ENCODE measurements around the gene TBC1D17. TPM values are rescaled to one million over a fixed set of nuclear protein-coding genes. Genes with fewer than 3 reads are reported as not detected.

TBC1D17 gene
- total RNA-seq, 2 experiments from 2014 or later: 26.2 to 39.3 TPM

DNA sequence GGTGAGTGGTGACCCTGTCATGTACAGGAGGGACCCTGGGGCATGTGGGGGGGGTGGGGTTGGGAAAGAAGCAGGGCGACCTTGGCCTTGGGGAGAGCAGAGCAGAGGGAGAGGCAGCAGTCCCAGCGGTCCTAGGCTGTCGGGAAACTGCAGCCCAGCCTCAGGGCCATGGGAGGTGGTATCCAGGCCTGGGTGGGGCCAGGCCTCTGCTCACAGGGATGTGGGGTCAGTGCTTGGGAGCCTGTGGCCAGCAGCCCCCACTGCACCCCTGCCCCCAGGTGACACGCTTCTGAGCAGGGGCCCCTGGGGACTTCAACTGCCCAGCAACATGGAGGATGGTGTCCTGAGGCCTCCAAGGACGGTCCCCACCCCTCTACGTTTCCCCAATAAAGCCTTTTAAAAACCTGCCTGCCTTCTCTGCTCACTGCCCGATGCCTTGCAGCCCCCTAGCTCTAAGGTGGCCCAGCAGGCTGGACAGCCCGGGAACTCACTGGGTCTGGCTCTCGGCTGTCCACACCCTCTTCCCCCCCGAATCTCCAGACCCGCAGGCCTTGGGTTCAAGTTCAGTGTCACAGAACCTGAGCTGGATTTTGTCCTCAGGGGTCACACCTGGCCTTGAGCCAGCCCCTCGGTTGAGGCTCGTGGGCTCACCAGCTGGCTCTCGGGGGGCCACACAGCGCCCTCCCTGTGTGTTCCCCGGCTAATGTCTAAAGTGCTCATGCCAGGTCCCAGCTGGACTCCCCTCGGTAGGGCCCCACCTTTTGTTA, 17.0 kb upstream of the TBC1D17 start:
- H3K4me3 Mint-ChIP-seq: no peak overlapping the region
- peaks cover 11% of the 10 kb centered on the region for H3K4me1 Mint-ChIP-seq
- DNase-seq: no peak
- CTCF ChIA-PET: interaction anchor here (1.0 kb wide), 1 partner anchor 10 kb away, joined by 3 read pairs; no protein-coding TSS in a partner anchor
- ATAC-seq: no peak
- H3K36me3 Mint-ChIP-seq: peaks cover 18% of the 10 kb centered on the region
- no peaks in the 10 kb centered on the region for H3K27me3 Mint-ChIP-seq
- H3K27ac Mint-ChIP-seq: no peak overlapping the region
- H3K9me3 Mint-ChIP-seq (ENCODE audit: low read depth): no peaks in the 10 kb centered on the region

DNA sequence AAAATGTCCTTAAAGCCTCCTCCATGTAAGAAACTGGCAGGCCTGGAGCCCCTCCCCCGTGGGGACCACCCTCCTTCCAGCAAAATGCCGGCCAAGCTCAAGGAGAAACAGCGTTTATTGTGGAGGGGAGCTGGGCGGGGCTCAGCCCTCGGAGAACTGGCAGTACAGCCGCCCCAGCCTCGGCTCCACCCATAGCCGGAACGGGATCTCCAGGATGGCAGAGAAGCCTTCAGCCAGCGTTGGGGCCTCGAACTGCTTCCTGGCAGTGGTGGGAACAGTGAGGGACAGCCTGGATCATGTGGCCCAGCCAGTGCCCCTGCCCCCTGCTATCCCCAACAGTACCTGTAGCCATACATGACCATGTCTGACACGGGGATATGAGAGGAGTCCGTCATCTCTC, 16.4 kb upstream of the TBC1D17 start:
- no peaks in the 10 kb centered on the region for H3K27me3 Mint-ChIP-seq
- CTCF ChIA-PET: interaction anchor here (1.0 kb wide), 1 partner anchor 11 kb away, joined by 3 read pairs; no protein-coding TSS in a partner anchor
- H3K36me3 Mint-ChIP-seq: peaks cover 22% of the 10 kb centered on the region
- no peak for DNase-seq
- H3K4me1 Mint-ChIP-seq: peaks cover 16% of the 10 kb centered on the region
- H3K9me3 Mint-ChIP-seq (ENCODE audit: low read depth): no peaks in the 10 kb centered on the region
- H3K4me3 Mint-ChIP-seq: no peak overlapping the region
- no peak overlapping the region for H3K27ac Mint-ChIP-seq
- no peak for ATAC-seq

DNA sequence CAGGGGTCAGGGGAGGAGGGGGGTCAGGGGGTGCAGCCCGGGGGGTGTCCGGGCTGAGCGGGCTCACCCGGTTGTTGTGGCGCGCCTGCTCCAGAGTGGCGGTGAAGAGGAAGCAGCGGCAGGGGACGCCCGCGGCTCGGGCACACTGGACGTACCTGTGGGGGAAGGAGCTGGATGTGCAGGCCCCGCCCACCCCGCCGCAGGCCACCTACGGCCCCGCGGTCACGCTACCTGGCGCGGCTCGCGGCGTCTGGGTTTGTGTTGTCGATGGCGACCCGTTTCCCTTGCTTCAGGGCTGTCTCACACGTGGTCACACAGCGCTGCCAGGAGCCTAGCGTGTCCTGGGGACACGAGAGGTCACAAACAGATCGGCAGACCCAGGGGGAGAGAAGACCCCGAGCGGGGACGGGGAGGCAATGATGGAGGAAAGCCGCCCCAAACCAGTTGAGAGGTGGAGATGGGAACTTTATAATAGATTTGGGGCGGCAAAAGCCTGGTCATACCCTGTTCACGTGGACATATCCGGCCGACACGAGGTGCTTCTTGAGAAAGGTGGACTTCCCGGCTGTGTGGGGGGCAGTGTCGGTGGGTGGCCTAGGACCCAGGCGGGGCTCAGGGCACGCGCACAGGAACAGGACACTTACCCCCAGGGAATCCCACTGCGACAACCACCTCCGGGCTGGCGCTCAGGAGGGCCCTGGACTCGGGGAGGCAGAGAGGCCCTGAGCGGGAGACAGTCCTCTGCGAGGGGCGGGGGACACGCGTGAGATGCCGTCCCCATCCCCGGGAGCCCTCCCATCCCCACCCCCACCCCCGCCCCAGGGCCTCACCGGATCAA, 15.7 kb upstream of the TBC1D17 start:
- DNase-seq (no peak), ATAC-seq (no peak)
- H3K4me3 Mint-ChIP-seq: no peak overlapping the region
- no peaks in the 10 kb centered on the region for H3K27me3 Mint-ChIP-seq
- no peak overlapping the region for H3K27ac Mint-ChIP-seq
- peaks cover 22% of the 10 kb centered on the region for H3K4me1 Mint-ChIP-seq
- CTCF ChIA-PET: interaction anchor here (1.2 kb wide), 1 partner anchor 11 kb away, joined by 4 read pairs; the partner anchor contains the start of gene PTOV1
- no peaks in the 10 kb centered on the region for H3K9me3 Mint-ChIP-seq (ENCODE audit: low read depth)
- peaks cover 24% of the 10 kb centered on the region for H3K36me3 Mint-ChIP-seq

DNA sequence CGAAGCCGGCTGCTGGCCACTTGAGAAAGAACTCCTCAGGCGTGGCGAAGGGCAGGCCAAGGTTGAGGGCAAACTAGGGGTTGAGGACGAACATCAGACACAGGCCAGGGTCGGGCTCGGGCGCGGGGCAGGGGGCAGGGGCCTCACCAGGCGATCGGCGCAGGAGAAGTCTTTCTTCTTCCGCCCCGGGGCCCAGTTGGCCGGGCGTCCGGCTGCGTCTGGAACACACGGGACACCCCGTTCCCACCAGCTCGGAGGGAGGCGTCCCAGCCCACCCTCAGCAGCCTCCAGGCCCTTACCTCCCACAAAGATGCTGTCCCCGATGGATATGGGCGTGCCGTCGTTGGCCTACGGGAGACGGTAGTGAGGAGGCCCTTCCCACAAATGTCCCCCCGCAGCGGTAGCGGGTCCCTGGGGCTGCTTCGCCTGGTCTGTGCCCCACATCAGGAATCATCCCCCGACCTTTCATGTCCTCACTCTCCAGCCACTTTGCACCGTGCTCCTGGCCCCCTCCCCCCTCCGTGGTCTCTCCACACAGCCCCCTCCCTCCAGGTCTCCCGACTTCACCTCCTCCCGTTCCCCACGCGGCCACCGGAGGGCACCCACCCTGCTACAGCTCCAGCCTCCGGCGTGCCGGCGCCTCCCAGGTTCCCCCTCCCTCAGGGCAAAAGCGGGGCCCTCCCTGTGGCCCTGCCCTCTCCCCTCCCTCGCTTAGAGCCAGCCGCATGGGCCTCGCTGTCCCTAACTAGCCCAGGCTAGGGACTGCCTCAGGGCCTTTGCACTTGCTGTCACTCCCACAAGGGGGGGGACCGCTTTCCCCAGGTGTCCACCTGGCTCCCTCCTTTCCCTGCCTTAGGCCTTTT, 14.9 kb upstream of the TBC1D17 start:
- CTCF ChIA-PET: interaction anchor here (1.2 kb wide), 1 partner anchor 12 kb away, joined by 4 read pairs; the partner anchor contains the start of gene PTOV1
- ATAC-seq: no peak

DNA sequence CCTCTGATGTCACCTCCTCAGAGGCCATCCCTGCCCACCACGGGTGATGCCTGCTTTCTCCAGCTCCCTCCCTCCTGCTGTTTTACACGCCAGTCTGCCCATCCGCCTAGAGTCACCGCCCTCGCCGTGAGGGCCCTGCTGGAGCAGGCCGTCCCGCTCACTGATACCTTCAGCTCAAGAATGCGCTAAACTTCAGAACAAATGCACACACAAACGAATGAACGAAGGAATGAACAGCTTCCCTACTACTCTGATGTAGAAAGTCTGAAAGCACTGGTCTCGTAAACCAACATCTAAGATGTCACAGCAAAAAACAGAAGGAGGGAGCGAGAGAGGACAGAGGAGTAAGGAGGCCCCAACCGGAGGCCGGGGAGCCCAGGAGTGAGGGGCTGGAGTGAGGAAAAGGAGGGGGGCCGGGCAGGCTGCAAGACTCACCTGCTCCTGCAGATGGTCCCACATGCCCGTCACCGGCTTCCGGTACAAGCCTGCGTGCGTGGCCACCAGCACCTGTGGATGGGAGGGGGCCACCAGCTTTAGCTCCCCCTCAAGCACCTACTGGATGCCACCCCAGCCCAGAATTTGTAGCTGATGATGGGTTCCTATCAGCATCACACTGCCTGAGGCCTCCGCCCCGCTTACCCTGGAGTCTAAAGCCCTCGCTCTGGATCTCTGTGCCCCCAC, 14.1 kb upstream of the TBC1D17 start:
- CTCF ChIA-PET: interaction anchor here (1.0 to 1.2 kb wide), 2 partner anchors 9 to 13 kb away, joined by 3 to 4 read pairs; partner anchors contain the start of gene PTOV1
- no peak for ATAC-seq
- no peaks in the 10 kb centered on the region for H3K9me3 Mint-ChIP-seq (ENCODE audit: low read depth)
- H3K27me3 Mint-ChIP-seq: no peaks in the 10 kb centered on the region
- DNase-seq: no peak
- peaks cover 24% of the 10 kb centered on the region for H3K36me3 Mint-ChIP-seq
- no peak overlapping the region for H3K4me3 Mint-ChIP-seq
- no peak overlapping the region for H3K27ac Mint-ChIP-seq
- peaks cover 35% of the 10 kb centered on the region for H3K4me1 Mint-ChIP-seq

More for the DNA sequence above, 14.9 kb upstream of the TBC1D17 start:
- H3K36me3 Mint-ChIP-seq: peaks cover 24% of the 10 kb centered on the region
- DNase-seq: no peak
- H3K4me3 Mint-ChIP-seq: no peak overlapping the region
- no peak overlapping the region for H3K27ac Mint-ChIP-seq
- peaks cover 27% of the 10 kb centered on the region for H3K4me1 Mint-ChIP-seq
- no peaks in the 10 kb centered on the region for H3K27me3 Mint-ChIP-seq
- H3K9me3 Mint-ChIP-seq (ENCODE audit: low read depth): no peaks in the 10 kb centered on the region

DNA sequence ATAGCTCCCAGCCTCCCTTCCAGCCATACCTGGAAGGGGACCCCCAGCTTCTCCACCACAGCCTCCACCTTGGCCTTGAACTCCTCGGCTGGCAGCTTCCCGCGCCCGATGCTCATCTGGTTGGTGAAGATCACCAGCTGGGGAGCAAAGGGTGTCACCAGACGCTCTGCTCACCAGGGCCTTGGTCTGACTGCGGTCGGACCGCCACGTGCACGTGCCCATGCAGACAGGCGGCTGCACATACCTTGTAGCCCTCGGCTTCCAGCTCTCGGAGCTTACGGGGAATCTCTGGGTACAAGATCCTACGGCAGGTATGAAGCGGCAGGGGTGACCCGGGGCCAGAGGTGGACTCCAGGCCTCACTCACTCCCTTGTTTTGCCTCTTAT, 13.6 kb upstream of the TBC1D17 start:
- DNase-seq: no peak
- no peak for ATAC-seq
- CTCF ChIA-PET: interaction anchor here (1.0 kb wide), 1 partner anchor 9 kb away, joined by 3 read pairs; no protein-coding TSS in a partner anchor
- Mint-ChIP-seq H3K27me3 (no peaks in the 10 kb centered on the region), H3K36me3 (peaks cover 24% of the 10 kb centered on the region), H3K9me3 (ENCODE audit: low read depth) (no peaks in the 10 kb centered on the region), H3K4me3 (no peak overlapping the region), H3K4me1 (peaks cover 40% of the 10 kb centered on the region), H3K27ac (no peak overlapping the region)

DNA sequence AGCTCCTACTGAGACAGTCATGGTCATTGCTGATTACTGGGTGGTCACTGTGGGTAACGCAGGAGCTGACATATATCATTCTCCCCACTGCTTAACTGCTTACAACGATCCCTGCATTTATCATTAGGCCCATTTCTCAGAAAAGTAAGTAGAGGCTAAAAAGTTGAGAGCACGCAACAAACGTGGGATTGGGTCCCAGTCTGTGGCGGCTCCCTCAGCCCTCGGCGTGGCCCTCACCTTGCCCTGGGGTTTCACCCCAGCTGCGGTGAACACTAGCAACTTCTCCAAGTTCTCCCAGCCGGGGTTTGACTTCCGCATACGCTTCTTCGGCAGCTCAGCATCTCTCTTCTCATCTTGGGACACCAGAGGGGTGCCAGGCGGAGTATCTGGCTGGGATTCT, 12.6 kb upstream of the TBC1D17 start:
- Mint-ChIP-seq H3K36me3 (peaks cover 22% of the 10 kb centered on the region), H3K4me1 (peaks cover 40% of the 10 kb centered on the region), H3K27me3 (no peaks in the 10 kb centered on the region), H3K4me3 (peak overlapping the region; percentile 5), H3K27ac (no peak overlapping the region), H3K9me3 (ENCODE audit: low read depth) (no peaks in the 10 kb centered on the region)
- CTCF ChIA-PET: interaction anchor here (0.7 kb wide), 1 partner anchor 10 kb away, joined by 3 read pairs; no protein-coding TSS in a partner anchor
- ATAC-seq (no peak), DNase-seq (no peak)

DNA sequence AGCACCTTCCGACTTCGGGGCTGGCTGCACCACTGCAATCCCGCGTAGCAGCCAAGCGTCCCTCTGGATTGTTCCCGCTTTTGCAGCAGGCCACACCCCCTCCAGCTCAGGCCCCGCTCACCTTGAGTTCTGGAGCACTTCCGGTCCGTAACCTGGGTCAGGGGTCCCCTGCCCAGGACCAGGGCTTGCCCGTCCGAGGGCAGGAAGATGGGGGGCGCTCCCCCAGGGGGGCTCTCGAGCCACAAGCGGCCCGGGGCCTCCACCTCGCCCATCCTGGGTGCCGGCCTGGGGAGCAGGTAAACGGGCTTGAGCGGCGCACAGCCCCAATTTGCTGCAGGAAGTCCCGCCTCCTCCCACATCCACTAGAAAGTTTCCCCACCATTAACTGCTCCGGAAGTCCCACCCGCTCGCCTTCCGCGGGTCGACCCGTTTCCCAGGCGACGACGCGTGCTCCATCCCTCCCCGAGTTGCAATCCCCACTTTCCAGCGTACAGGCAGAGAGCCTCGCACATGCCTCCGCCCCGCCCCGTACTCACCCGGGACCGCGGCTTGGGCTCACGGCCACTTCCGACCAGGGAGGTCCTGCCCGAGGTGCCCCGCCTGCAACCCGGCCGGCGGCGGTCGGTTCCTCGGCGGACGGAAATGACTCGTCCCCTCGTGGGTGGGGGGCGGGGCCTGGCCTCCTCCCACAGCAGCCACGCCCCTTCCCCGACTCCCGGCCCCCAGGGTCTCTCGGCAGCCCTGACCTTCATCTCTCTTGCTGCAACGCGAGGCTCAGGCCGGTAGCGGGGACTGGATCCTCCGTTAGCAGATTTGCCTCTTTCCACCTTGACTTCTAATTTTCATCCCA, 10.3 kb upstream of the TBC1D17 start, which contains the start of gene PNKP:
Gene PNKP (minus strand): TSS at position 644 of the 850 bp plus-strand sequence. CDS start 372 bp downstream, at position 272.
- ATAC-seq (peak; percentile 52), DNase-seq (peak; percentile 90)
- Mint-ChIP-seq H3K27me3 (no peaks in the 10 kb centered on the region), H3K4me1 (peaks cover 51% of the 10 kb centered on the region), H3K9me3 (ENCODE audit: low read depth) (no peaks in the 10 kb centered on the region), H3K36me3 (peaks cover 20% of the 10 kb centered on the region), H3K4me3 (peak within 1 kb of the TSS; percentile 99), H3K27ac (no peak within 1 kb of the TSS)
- CTCF ChIA-PET: interaction anchor here (0.9 to 1.0 kb wide), 2 partner anchors 10 to 49 kb away, joined by 4 to 5 read pairs; partner anchors contain the start of genes AKT1S1, MED25 and TBC1D17

DNA sequence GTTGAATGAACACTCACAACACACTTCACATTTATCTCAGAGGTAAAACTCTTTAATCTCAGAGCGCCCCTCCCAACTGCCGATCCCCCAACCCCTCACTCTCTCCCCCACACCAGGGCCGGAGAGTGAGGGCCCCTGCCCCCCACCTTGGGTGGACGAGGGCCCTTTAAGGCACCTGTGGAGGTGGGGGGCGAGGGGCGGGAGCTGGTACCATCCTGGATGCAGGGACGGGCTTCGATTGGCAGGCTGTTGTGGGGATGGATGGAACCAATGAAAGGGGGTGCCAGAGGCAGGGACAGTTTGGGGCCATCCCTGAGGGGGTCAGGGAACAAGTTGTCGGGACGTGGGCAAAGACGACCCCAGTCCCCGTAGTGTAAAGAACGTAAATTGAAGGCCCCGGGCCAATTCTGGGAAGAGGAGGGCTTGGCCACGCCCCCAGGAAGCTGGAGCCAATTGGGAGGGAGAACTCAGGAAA, 8.5 kb upstream of the TBC1D17 start:
- no peaks in the 10 kb centered on the region for H3K9me3 Mint-ChIP-seq (ENCODE audit: low read depth)
- no peak for DNase-seq
- H3K4me1 Mint-ChIP-seq: peaks cover 55% of the 10 kb centered on the region
- H3K27ac Mint-ChIP-seq: no peak overlapping the region
- CTCF ChIA-PET: interaction anchor here (0.6 to 2.0 kb wide), 8 partner anchors 8 to 362 kb away, joined by 3 to 11 read pairs (median 4); partner anchors contain the start of genes AKT1S1 and ATF5
- no peak overlapping the region for H3K4me3 Mint-ChIP-seq
- peak; percentile 17 for ATAC-seq
- H3K27me3 Mint-ChIP-seq: no peaks in the 10 kb centered on the region
- peaks cover 16% of the 10 kb centered on the region for H3K36me3 Mint-ChIP-seq

DNA sequence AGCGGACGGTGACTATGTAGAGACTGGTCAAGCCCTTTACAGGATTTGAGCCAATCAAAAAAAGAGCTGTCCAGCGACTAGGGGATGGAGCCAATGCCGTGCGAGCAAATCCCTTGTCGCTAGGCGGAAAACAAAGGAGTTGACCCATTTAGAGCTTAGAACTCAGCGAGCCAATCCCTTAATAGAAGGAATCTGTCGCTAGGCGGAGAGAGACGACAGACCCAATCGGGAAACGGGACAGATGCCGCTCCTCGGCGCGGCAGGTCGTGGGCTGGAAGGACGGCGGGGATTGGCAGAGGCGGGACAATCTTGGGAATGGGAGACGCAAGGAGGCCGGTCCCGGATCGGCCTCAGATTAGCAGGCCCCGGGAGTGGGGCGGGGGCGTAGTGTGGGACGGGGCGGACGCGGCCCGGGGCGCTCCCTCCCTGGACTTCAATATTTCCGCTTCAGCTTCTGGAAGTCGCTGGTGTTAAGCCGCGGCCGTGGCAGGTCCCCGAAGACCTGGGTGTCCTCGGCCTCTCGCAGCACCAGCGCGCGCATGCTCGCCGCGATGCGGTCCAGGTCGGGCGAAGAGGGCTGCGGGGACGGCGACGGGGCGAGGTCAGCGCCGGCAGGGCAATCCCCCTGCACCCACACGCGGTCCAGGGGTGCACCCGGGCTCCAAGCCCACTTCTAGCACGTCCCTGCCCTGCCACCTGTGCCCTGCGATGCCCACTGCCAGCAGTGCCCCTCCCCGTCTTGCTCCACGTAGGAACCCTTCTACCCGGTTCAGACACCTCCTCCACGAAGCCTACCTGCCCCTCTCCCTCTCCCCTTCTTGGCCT, 7.8 kb upstream of the TBC1D17 start:
- ATAC-seq (peak; percentile 85), DNase-seq (peak; percentile 97)
- peaks cover 53% of the 10 kb centered on the region for H3K4me1 Mint-ChIP-seq
- CTCF ChIA-PET: interaction anchor here (0.6 to 2.0 kb wide), 8 partner anchors 7 to 363 kb away, joined by 3 to 11 read pairs (median 4); partner anchors contain the start of genes AKT1S1 and ATF5
- H3K27me3 Mint-ChIP-seq: no peaks in the 10 kb centered on the region
- no peak overlapping the region for H3K27ac Mint-ChIP-seq
- H3K9me3 Mint-ChIP-seq (ENCODE audit: low read depth): no peaks in the 10 kb centered on the region
- peaks cover 9% of the 10 kb centered on the region for H3K36me3 Mint-ChIP-seq
- no peak overlapping the region for H3K4me3 Mint-ChIP-seq
